Measurements from ENCODE around the gene AADAT.

DNA sequence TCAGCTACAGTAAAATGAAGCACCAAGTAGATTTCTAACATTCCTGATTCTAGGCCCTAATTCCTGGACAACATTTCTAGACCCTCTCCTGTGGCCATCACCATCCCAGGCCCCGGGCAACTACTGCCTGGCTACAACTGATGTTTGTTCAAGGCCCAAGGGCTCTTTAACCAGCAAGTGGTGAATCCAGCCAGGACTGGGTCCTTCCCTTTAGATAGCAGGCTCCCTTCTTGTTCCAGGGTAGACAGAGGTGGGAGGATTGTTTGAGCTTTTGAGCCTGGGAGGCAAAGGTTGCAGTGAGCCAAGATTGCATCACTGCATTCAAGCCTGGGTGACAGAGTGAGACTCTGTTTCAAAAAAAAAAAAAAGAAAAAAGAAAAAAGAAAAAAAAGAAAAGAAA, 12.7 kb upstream of the AADAT start:
- TF ChIP-seq, protein P1, sequence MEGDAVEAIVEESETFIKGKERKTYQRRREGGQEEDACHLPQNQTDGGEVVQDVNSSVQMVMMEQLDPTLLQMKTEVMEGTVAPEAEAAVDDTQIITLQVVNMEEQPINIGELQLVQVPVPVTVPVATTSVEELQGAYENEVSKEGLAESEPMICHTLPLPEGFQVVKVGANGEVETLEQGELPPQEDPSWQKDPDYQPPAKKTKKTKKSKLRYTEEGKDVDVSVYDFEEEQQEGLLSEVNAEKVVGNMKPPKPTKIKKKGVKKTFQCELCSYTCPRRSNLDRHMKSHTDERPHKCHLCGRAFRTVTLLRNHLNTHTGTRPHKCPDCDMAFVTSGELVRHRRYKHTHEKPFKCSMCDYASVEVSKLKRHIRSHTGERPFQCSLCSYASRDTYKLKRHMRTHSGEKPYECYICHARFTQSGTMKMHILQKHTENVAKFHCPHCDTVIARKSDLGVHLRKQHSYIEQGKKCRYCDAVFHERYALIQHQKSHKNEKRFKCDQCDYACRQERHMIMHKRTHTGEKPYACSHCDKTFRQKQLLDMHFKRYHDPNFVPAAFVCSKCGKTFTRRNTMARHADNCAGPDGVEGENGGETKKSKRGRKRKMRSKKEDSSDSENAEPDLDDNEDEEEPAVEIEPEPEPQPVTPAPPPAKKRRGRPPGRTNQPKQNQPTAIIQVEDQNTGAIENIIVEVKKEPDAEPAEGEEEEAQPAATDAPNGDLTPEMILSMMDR (IDR thresholded peaks at IDR 0.05): no peak
- TF ChIP-seq POLR2AphosphoS5 (IDR thresholded peaks at IDR 0.05) (no peak), EP300 (IDR thresholded peaks at IDR 0.05) (no peak), POLR2A (IDR thresholded peaks at IDR 0.05) (no peak)

All from suprapubic skin (tissue), 4 donors.